ENCODE results near the gene TECTB. TPM values are rescaled to one million over a fixed set of nuclear protein-coding genes. Genes with fewer than 3 reads are reported as not detected.

The TECTB gene
- total and polyA plus RNA-seq, 9 of the 15 experiments (the other 6 are each of a cell fraction or from before 2014, with no cell fraction given) = not detected

- Histone ChIP-seq H3K36me3 (ENCODE audit: control insufficient read depth, insufficient read depth, low read length) (no peaks in the 10 kb centered on the region), H3K79me2 (ENCODE audit: control insufficient read depth, insufficient read depth, low read length) (no peaks in the 10 kb centered on the region), H3K4me3 (no peak overlapping the region), H3K27me3 (ENCODE audit: control insufficient read depth in 2 of 2, insufficient read depth in 2 of 2, low read length in 2 of 2) (peaks cover 0 to 5% of the 10 kb centered on the region in 2 experiments; a peak in 1 of 5 replicates), H3K9me1 (ENCODE audit: control insufficient read depth, insufficient read depth, low read length) (no peaks in the 10 kb centered on the region), H3K9ac (ENCODE audit: insufficient read depth in 1 of 2, low read depth in 2 of 2, low read length in 2 of 2) (no peak overlapping the region), H4K20me1 (replicated peaks; ENCODE audit: control insufficient read depth, insufficient read depth, low read length) (no peaks in the 10 kb centered on the region), H3K4me1 (replicated peaks in 1 of 2; ENCODE audit: control insufficient read depth in 2 of 2, insufficient read depth in 2 of 2, low read length in 2 of 2) (no peaks in the 10 kb centered on the region), H3K9me3 (replicated peaks; ENCODE audit: control insufficient read depth, insufficient read depth, low read depth, low read length) (no peaks in the 10 kb centered on the region), H2AFZ (ENCODE audit: low read depth, low read length) (no peak overlapping the region), H3K27ac (ENCODE audit: extremely low read depth, low read depth, low read length) (no peak overlapping the region), H3K4me2 (ENCODE audit: insufficient read depth, low read length) (no peak overlapping the region)
- DNase-seq (ENCODE audit: extremely low read depth in 1 of 4, low spot score in 3 of 4) (no peak), FAIRE-seq (no peak), ATAC-seq (no peak)
- CTCF ChIA-PET (ENCODE audit: low intra/inter-chr PET ratio) = no interaction called here
- intact Hi-C loops (cut with micrococcal nuclease) = no loop called here
- 1% methylated on average over 7 of the region's 8 CpGs for WGBS (ENCODE audit: insufficient coverage, low coverage, missing lambda C conversion rate)
- POLR2A ChIA-PET = no interaction called here
- in situ Hi-C loops (cut with MboI) = no loop called here
- no TSS peak for BruUV-seq (replicated peaks)
- no peak for TF ChIP-seq GABPB1 (CRISPR knock-in tag; IDR thresholded peaks at IDR 0.05)
- TF ChIP-seq KLF10 (CRISPR knock-in tag; IDR thresholded peaks at IDR 0.05) = no peak
- TF ChIP-seq RBM25 (IDR thresholded peaks at IDR 0.05; ENCODE audit: low read depth, low read length, severe bottlenecking) = peak; percentile 36
- no peak for TF ChIP-seq DDX20 (tag; IDR thresholded peaks at IDR 0.05; ENCODE audit: low read depth)
- no peak for TF ChIP-seq USF1 (CRISPR knock-in tag; IDR thresholded peaks at IDR 0.05)
- no peak for TF ChIP-seq ZNF212 (CRISPR knock-in tag; IDR thresholded peaks at IDR 0.05)
- no peak for TF ChIP-seq ZNF184 (CRISPR knock-in tag; IDR thresholded peaks at IDR 0.05)
Observed at GRCh38 chr10:112286837-112287818, 3.9 kb downstream of the TECTB start.
